HG02588 (cell line): ENCODE data around the gene AK8.
"Not testable (repeated sequence)": the region's sequence is repeated elsewhere in the genome, so short reads cannot be mapped to it uniquely, and the experiment has no call there.

Experiments
- ATAC-seq: cut with Tn5 transposase; IDR thresholded peaks from one replicate; pipeline ENCODE4 v1.9.1; 2021; ENCODE audit warnings: mild to moderate bottlenecking, moderate library complexity; ENCODE audit not compliant: unreplicated experiment

AK8 gene

GRCh38 chr9:132774886-132775285, 103.2 kb downstream of the AK8 start:
- no peak for ATAC-seq

GRCh38 chr9:132773764-132774339, 104.2 kb downstream of the AK8 start:
- no peak for ATAC-seq

- ATAC-seq, result no peak
Measured at GRCh38 chr9:132773093-132773492, 105.0 kb downstream of the AK8 start.

- ATAC-seq, result not testable (repeated sequence)
Measured at GRCh38 chr9:132771752-132772151, 106.3 kb downstream of the AK8 start.

GRCh38 chr9:132770770-132771310, 107.2 kb downstream of the AK8 start:
- ATAC-seq, result no peak

- ATAC-seq, result no peak
Measured at GRCh38 chr9:132769906-132770769, 107.9 kb downstream of the AK8 start.

- ATAC-seq, result no peak
Measured at GRCh38 chr9:132768932-132769905, 108.9 kb downstream of the AK8 start.

- ATAC-seq, result no peak
Measured at GRCh38 chr9:132763574-132763973, 114.5 kb downstream of the AK8 start.

GRCh38 chr9:132762896-132763295, 115.2 kb downstream of the AK8 start:
- ATAC-seq, result no peak

GRCh38 chr9:132761602-132762001, 116.5 kb downstream of the AK8 start:
- no peak for ATAC-seq

- ATAC-seq, result no peak
Measured at GRCh38 chr9:132760057-132760456, 118.0 kb downstream of the AK8 start.

- ATAC-seq, result no peak
Measured at GRCh38 chr9:132757016-132757415, 121.1 kb downstream of the AK8 start.

GRCh38 chr9:132756214-132756845, 121.8 kb downstream of the AK8 start:
- ATAC-seq, result no peak

- ATAC-seq, result no peak
Measured at GRCh38 chr9:132755096-132755495, 123.0 kb downstream of the AK8 start.

GRCh38 chr9:132754236-132754635, 123.8 kb downstream of the AK8 start:
- ATAC-seq, result no peak

- ATAC-seq, result no peak
Measured at GRCh38 chr9:132753593-132753880, 124.5 kb downstream of the AK8 start.

- no peak for ATAC-seq
Measured at GRCh38 chr9:132752877-132753592, 125.0 kb downstream of the AK8 start.

GRCh38 chr9:132750668-132751067, 127.4 kb downstream of the AK8 start:
- no peak for ATAC-seq

- ATAC-seq, result no peak
Measured at GRCh38 chr9:132749306-132749705, 128.8 kb downstream of the AK8 start.

- no peak for ATAC-seq
Measured at GRCh38 chr9:132748450-132748849, 129.6 kb downstream of the AK8 start.
